ENCODE measurements around the gene DGKG.

Gene DGKG

GRCh38 chr3:186367631-186368030 is 5.6 kb upstream of the DGKG start:
- no peak for DNase-seq (ENCODE audit: low spot score)

- no peak for DNase-seq (ENCODE audit: low spot score)
Measured at GRCh38 chr3:186366206-186366605, 4.2 kb upstream of the DGKG start.

GRCh38 chr3:186365202-186365974 is 3.4 kb upstream of the DGKG start:
- no peak for DNase-seq (ENCODE audit: low spot score)

GRCh38 chr3:186362988-186363387 is 954 bp upstream of the DGKG start:
- DNase-seq (ENCODE audit: low spot score) = no peak

- DNase-seq (ENCODE audit: low spot score) = no peak
Measured at GRCh38 chr3:186362537-186362842, 456 bp upstream of the DGKG start.

GRCh38 chr3:186361246-186361761 is 730 bp downstream of the DGKG start:
- no peak for DNase-seq (ENCODE audit: low spot score)

- DNase-seq (ENCODE audit: low spot score) = no peak
Measured at GRCh38 chr3:186360779-186361178, 1.3 kb downstream of the DGKG start.

DNA sequence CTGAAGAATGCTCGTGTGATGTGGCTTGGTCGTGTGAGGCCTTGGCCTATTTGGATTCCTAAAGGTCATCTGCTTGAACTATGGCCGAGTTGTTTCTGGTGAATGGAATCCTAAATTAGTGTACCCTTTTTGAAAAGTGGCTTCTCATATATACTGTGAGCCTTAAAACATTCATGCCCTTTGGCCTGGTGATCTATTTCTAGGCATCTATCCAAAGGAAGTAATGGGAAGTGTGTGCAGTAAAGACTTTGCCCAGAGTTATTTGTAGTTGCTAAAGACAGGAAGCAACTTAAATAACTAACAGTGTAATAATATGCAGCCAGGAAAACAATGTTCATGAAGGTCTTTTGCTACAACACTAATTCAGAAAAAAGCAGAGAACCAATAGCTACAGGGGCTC is 3.0 kb downstream of the DGKG start:
- DNase-seq (ENCODE audit: low spot score) = no peak

- DNase-seq (ENCODE audit: low spot score) = no peak
Measured at GRCh38 chr3:186356152-186356551, 5.9 kb downstream of the DGKG start.

GRCh38 chr3:186354100-186354499 is 7.9 kb downstream of the DGKG start:
- DNase-seq (ENCODE audit: low spot score) = no peak

GRCh38 chr3:186352369-186352768 is 9.7 kb downstream of the DGKG start:
- no peak for DNase-seq (ENCODE audit: low spot score)

DNA sequence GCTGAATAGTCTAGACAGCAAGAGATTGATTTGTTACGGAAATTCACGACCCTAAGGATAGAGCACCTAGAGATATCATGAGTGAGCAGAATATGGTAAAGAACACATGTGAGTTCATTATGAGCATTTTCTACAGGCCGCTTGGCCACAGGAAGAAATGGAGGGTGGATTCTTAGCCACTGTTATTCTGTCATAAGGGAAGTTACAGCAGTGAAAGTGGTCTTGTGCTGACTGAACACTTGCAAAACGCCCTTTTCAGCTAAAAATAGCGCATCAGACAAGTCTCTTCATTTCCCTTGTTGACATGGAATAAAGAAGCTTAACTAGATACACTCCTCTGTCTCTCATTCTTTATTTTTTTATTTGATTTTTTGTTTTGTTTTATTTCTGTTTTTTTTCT is 19.8 kb downstream of the DGKG start:
- no peak for DNase-seq (ENCODE audit: low spot score)

GRCh38 chr3:186340204-186340603 is 21.8 kb downstream of the DGKG start:
- DNase-seq (ENCODE audit: low spot score) = no peak

GRCh38 chr3:186339180-186339918 is 22.7 kb downstream of the DGKG start:
- DNase-seq (ENCODE audit: low spot score) = no peak

DNA sequence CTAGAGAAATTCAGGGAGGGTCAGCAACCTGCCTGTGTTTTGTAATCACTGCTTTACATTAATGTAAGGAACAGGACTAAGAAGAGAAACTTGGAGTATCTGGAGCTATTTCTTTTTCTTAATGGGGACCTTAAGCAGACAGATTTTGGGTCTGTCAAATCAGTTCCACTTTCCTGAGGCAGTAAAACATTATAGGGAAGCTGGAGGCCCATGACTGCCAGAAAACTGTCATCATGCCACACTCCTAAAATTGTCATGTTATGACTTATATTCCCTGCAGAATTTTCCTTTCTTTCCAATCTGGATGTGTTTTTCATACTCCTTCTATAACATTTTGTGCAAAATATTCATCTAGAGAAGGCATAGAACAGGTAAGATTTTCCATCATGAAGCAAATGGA is 28.8 kb downstream of the DGKG start:
- DNase-seq (ENCODE audit: low spot score) = no peak

- no peak for DNase-seq (ENCODE audit: low spot score)
Measured at GRCh38 chr3:186330772-186331460, 31.1 kb downstream of the DGKG start.

- no peak for DNase-seq (ENCODE audit: low spot score)
Measured at GRCh38 chr3:186329589-186329988, 32.4 kb downstream of the DGKG start.

- no peak for DNase-seq (ENCODE audit: low spot score)
Measured at GRCh38 chr3:186327912-186328487, 34.0 kb downstream of the DGKG start.

GRCh38 chr3:186322761-186323160 is 39.3 kb downstream of the DGKG start:
- DNase-seq (ENCODE audit: low spot score) = no peak

DNA sequence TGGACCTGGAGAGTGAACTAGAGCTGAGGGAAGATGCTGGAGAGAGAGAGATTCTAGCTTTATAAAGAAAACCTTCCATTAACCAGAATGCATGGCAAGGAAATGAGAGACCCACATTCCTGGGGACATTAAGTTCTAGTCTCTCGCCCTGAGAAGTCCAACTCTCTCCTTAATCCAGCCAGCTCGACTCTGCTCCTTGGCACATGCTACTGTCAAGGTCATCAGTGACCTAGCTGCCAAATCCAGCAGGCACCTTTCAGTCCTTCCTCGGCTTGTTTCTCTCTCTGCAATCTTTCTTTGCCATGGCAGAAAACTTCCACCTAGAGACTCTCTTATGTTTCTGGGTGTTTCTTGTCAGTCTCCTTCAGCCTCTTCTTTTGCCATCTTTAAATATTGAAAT is 40.3 kb downstream of the DGKG start:
- no peak for DNase-seq (ENCODE audit: low spot score)

- DNase-seq (ENCODE audit: low spot score) = no peak
Measured at GRCh38 chr3:186320862-186321568, 41.0 kb downstream of the DGKG start.

DNA sequence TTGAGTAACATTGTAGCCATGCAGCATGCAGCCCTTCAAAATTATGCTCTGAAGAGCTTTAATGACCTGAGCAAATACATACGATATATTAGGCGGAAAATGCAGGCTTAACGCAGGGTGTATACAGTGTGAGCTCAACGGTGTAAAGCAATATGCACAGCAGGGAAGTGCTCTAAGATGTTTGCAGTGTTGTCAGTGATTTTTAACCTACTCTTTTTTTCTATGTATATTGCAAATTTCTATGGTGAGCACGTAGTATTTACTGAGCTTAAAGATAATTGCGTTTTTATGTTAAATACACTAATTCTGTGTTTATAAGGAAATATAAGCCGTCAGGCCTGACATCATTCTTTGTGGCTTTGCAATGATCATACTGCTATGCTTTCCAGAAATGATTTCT is 42.1 kb downstream of the DGKG start:
- no peak for DNase-seq (ENCODE audit: low spot score)
